Keratinocyte (primary cell): ENCODE data around the gene PCGF2.

ENCODE experiments used
- CTCF ChIP-seq, 3 experiments: IDR thresholded peaks in 1 of 3; conservative IDR thresholded peaks in 1 of 3; optimal IDR thresholded peaks in 1 of 3; 2 replicates in 2 of 3; 3 replicates in 1 of 3; pipeline versions ENCODE3 to v1.5.1; 2011; ENCODE audit warnings: low read length in 3 of 3, mild to moderate bottlenecking in 3 of 3, moderate library complexity in 2 of 3, control low read depth in 1 of 3, inconsistent platforms in 1 of 3; ENCODE audit not compliant: insufficient read depth in 2 of 3; ENCODE audit errors: extremely low read depth in 1 of 3
- EZH2 ChIP-seq: IDR thresholded peaks from one replicate; pipeline ENCODE4 v1.6.1; 2012; ENCODE audit warnings: inconsistent platforms, mild to moderate bottlenecking, low read length, moderate library complexity

DNA sequence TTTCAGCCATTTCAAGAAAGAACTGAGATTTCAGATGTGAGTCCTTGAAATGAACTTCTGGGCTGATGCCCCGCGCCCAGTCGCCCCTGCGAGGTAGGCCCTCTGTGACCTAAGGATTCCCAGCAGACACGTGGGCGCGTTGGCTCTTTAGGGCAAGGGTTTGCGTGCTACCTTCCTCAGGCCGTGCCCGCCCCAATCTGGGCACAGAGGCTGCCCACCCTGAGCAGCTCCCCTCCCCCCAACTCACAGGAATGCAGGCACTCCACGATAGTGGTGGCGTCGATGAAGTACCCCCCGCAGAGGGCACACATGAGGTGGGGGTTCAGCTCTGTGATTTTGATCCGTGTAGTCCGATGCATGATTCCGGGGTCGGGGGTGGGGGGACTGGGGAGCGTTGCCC, 8.1 kb downstream of the PCGF2 start:
- TF ChIP-seq CTCF (optimal IDR thresholded peaks at IDR 0.05 in 1 of 3, IDR thresholded peaks at IDR 0.05 in 1 of 3, conservative IDR thresholded peaks at IDR 0.05 in 1 of 3; ENCODE audit: extremely low read depth in 1 of 3, insufficient read depth in 2 of 3, low read length in 3 of 3) (no peak), EZH2 (no peak)
